Astrocyte of the spinal cord (primary cell): ENCODE results near the gene HOXD12.

Source experiments
- DNase-seq: peaks from one replicate; pipeline ENCODE4 v3.0.0; 2011; ENCODE audit warnings: low read depth, low spot score
- H3K4me3 ChIP-seq: 2 replicates; pipeline ENCODE4 v1.5.1; 2011; ENCODE audit warnings: low read depth, mild to moderate bottlenecking, low read length, moderate library complexity
- CTCF ChIP-seq: IDR thresholded peaks from 2 replicates; pipeline ENCODE4 v1.5.1; 2012; ENCODE audit warnings: low read depth, mild to moderate bottlenecking, low read length, inconsistent platforms
- in situ Hi-C: cut with HindIII; loops from 2 replicates; pipeline ENCODE4 v1.10.0; 2017; ENCODE audit warnings: low sequenced_read_pairs

HOXD12 gene

GRCh38 chr2:176085861-176086771, 13.5 kb upstream of the HOXD12 start:
- DNase-seq = no peak
- peak; percentile 62 for TF ChIP-seq CTCF
- in situ Hi-C loops = no loop called here
- no peak overlapping the region for H3K4me3 ChIP-seq

- no peak for TF ChIP-seq CTCF
- DNase-seq = no peak
- H3K4me3 ChIP-seq = no peak overlapping the region
- in situ Hi-C loops = no loop called here
These were observed 12.1 kb upstream of the HOXD12 start for GRCh38 chr2:176087330-176088047.

GRCh38 chr2:176088048-176088936, 11.3 kb upstream of the HOXD12 start:
- peak; percentile 35 for DNase-seq
- peak; percentile 85 for TF ChIP-seq CTCF
- H3K4me3 ChIP-seq = peak overlapping the region; percentile 4
- in situ Hi-C loops = no loop called here

- DNase-seq = no peak
These were observed 10.4 kb upstream of the HOXD12 start for GRCh38 chr2:176088937-176089842.

GRCh38 chr2:176089843-176090395, 9.7 kb upstream of the HOXD12 start:
- H3K4me3 ChIP-seq = no peak overlapping the region
- no peak for DNase-seq
- in situ Hi-C loops = no loop called here
- no peak for TF ChIP-seq CTCF

More at GRCh38 chr2:176088937-176089842, 10.4 kb upstream of the HOXD12 start:
- in situ Hi-C loops = no loop called here
- H3K4me3 ChIP-seq = no peak overlapping the region
- TF ChIP-seq CTCF = no peak
